ENCODE data around the gene IQSEC1. TPM values are rescaled to one million over a fixed set of nuclear protein-coding genes. Genes with fewer than 3 reads are reported as not detected.

Gene IQSEC1
- total RNA-seq, 1 donor from 2014 or later = 37.2 TPM

DNA sequence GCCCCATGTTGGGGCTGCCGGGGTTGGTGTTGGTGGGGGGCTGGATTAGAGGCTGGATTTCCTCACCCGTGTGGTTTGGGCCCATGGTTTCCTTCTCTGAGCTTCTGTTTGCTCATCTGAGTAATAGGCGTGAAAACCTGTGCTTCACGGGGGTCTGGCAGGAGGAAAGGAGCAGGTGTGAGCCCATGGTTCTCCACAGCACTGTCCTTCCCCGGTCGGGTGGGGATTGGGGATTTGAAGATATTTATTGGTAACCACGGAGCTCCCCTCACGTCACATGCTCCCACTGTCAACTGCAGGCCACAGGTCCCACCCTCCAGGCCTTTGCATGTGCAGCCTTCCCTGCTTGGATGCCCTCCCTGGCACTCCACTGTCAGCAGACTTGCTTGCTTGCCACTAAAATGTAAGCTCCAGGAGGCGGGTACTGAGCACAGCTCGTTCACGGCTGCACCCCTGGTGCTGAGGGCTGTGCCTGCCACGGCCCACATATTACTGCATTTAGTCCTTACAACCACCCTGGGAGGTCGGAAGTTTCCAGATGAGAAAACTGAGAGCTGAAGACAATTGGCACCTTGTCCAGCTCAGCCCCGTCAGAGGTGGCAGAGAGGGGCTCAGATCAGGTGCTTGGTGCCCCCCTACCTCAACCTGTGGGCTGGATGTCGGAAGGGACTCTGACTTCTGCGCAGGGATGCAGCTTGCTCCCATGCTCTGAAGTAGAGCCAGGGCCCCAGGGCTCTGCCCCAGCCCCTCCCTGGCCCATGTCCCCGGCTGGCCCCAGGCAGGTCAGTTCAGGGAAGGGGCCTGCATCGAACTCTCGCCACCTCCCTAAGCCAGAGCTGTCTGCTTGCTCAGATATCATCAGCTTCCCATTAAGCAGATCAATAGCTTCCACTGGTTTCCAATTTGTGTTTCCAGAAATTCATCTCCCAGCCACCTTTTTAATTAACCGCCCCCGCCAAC is 29.4 kb upstream of the IQSEC1 start:
- Mint-ChIP-seq H3K4me1 (ENCODE audit: low read depth) (no peaks in the 10 kb centered on the region), H3K9me3 (ENCODE audit: low read depth) (no peaks in the 10 kb centered on the region), H3K4me3 (ENCODE audit: unreplicated experiment) (no peak overlapping the region), H3K27me3 (ENCODE audit: low read depth) (peaks cover 16% of the 10 kb centered on the region), H3K36me3 (ENCODE audit: low read depth) (peaks cover 3% of the 10 kb centered on the region), H3K27ac (ENCODE audit: unreplicated experiment) (no peak overlapping the region)
- TF ChIP-seq, protein P1, sequence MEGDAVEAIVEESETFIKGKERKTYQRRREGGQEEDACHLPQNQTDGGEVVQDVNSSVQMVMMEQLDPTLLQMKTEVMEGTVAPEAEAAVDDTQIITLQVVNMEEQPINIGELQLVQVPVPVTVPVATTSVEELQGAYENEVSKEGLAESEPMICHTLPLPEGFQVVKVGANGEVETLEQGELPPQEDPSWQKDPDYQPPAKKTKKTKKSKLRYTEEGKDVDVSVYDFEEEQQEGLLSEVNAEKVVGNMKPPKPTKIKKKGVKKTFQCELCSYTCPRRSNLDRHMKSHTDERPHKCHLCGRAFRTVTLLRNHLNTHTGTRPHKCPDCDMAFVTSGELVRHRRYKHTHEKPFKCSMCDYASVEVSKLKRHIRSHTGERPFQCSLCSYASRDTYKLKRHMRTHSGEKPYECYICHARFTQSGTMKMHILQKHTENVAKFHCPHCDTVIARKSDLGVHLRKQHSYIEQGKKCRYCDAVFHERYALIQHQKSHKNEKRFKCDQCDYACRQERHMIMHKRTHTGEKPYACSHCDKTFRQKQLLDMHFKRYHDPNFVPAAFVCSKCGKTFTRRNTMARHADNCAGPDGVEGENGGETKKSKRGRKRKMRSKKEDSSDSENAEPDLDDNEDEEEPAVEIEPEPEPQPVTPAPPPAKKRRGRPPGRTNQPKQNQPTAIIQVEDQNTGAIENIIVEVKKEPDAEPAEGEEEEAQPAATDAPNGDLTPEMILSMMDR (IDR thresholded peaks at IDR 0.05) = no peak
- peak; percentile 72 for DNase-seq (ENCODE audit: low spot score)

DNA sequence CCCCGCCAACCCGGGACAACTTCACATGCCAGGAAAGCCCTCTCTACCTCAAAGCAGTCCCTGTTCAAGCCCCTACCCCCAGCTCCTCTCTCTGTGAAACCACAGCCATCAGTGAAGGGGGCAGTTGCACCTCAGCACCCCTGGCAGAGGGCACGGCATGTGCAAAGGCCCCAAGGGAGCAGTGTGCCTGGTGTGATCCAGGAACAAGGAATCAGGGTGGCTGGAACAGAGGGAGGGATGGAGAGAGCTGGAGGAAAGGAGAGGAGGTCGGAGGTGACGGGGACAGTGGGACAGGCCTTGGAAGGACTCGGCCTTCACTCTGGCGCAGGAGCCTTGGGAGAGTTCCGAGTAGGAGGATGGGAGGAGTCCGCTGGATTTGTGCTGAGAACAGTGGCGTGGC is 26.5 kb upstream of the IQSEC1 start:
- Mint-ChIP-seq H3K27ac (ENCODE audit: unreplicated experiment) (no peak overlapping the region), H3K4me1 (ENCODE audit: low read depth) (no peaks in the 10 kb centered on the region), H3K9me3 (ENCODE audit: low read depth) (no peaks in the 10 kb centered on the region), H3K36me3 (ENCODE audit: low read depth) (peaks cover 3% of the 10 kb centered on the region), H3K27me3 (ENCODE audit: low read depth) (peaks cover 16% of the 10 kb centered on the region), H3K4me3 (ENCODE audit: unreplicated experiment) (no peak overlapping the region)
- no peak for DNase-seq (ENCODE audit: low spot score)
- TF ChIP-seq, protein P1 (IDR thresholded peaks at IDR 0.05) = no peak

DNA sequence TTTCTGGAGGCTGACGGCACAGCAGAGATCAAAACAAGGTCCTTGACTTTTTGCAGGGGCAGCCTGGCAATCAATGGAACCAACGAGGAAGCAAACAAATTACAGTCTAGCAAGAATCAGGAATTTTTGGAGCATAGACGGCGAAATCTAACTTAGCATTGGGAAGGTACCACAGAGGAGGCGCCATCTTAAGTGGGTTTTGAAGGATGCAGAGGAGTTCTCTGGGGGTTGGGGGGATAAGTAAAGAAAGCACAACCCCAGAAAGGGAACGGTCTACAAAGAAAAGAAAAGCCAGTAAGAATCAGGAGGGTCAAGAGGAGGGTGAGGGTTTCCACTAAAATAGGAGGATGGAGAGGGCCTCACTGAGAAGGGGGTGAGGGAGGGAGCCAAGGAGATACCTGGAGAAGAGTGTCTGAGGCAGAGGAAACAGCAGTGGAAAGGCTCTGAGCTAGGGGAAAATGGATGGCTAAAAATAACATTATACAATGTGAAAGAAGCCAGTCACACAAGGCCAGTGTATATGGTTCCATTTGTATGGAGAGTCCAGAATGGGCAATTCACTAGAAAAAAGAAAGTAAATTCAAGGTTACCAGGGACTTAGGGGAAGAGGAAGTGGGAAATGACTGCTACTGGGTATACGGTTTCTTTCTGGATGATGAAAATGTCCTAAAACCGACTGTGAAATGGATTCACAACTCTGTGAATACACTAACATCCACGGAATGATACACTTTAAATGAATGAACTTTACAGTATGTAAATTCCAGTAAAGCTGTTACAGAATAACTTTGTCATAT is 25.2 kb upstream of the IQSEC1 start:
- Mint-ChIP-seq H3K27me3 (ENCODE audit: low read depth) (peaks cover 21% of the 10 kb centered on the region), H3K36me3 (ENCODE audit: low read depth) (peaks cover 3% of the 10 kb centered on the region), H3K27ac (ENCODE audit: unreplicated experiment) (no peak overlapping the region), H3K4me3 (ENCODE audit: unreplicated experiment) (no peak overlapping the region), H3K9me3 (ENCODE audit: low read depth) (no peaks in the 10 kb centered on the region), H3K4me1 (ENCODE audit: low read depth) (no peaks in the 10 kb centered on the region)
- TF ChIP-seq, protein P1 (IDR thresholded peaks at IDR 0.05) = no peak
- DNase-seq (ENCODE audit: low spot score) = no peak

DNA sequence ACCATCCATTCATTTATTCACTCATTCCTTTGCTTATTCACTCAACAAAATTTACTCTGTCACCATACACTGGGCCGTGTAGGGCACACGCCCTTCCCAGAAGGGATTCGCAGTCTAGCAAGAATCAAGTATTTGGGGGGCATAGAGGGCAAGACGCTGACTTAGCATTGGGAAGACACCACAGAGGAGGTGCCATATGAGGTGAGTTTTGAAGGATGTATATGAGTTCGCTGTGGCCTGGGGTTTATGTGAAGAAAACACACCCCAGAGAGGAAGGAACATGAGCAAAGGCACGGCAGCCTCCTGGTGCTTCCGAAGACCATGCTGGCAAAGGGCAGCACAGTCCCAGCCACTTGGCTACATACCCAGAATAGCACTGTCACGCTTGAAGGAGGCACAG is 23.1 kb upstream of the IQSEC1 start:
- Mint-ChIP-seq H3K27ac (ENCODE audit: unreplicated experiment) (no peak overlapping the region), H3K4me1 (ENCODE audit: low read depth) (no peaks in the 10 kb centered on the region), H3K4me3 (ENCODE audit: unreplicated experiment) (no peak overlapping the region), H3K36me3 (ENCODE audit: low read depth) (peaks cover 2% of the 10 kb centered on the region), H3K27me3 (ENCODE audit: low read depth) (peaks cover 19% of the 10 kb centered on the region), H3K9me3 (ENCODE audit: low read depth) (no peaks in the 10 kb centered on the region)
- TF ChIP-seq, protein P1 (IDR thresholded peaks at IDR 0.05) = no peak
- DNase-seq (ENCODE audit: low spot score) = no peak

DNA sequence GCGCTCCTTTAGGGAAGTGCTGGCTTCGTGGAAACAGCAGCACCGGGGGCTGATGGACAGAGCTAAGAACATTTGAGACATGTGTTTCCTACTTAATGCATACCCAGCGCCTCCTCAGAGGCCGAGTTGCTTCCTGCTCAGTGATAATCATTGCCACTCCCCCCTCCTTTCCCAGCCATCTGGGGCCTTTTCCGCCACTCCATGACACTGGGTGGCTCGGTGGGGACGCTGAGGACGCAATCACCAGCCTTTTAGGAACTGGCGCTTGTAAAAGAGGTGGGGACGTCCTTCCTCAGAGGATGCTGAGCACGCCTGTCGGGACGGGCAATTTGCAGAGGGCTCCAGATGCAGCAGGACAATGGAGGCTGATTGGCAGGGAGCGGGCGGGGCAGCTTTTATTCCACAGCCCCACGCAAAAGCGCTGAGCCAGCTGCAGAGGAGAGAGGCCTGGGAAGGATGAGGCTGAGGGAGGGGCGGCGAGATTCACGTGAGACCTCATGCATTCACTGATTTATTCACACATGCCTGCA is 22.2 kb upstream of the IQSEC1 start:
- H3K36me3 Mint-ChIP-seq (ENCODE audit: low read depth) = no peaks in the 10 kb centered on the region
- no peaks in the 10 kb centered on the region for H3K4me1 Mint-ChIP-seq (ENCODE audit: low read depth)
- DNase-seq (ENCODE audit: low spot score) = no peak
- peaks cover 17% of the 10 kb centered on the region for H3K27me3 Mint-ChIP-seq (ENCODE audit: low read depth)
- H3K27ac Mint-ChIP-seq (ENCODE audit: unreplicated experiment) = no peak overlapping the region
- no peaks in the 10 kb centered on the region for H3K9me3 Mint-ChIP-seq (ENCODE audit: low read depth)
- TF ChIP-seq, protein P1 (IDR thresholded peaks at IDR 0.05) = no peak
- H3K4me3 Mint-ChIP-seq (ENCODE audit: unreplicated experiment) = no peak overlapping the region
